Daoy (cell line): ENCODE data around the gene ATP13A4. TPM values are rescaled to one million over a fixed set of nuclear protein-coding genes. Genes with fewer than 3 reads are reported as not detected.
A peak's percentile ranks its signal among the peaks of the same experiment; 100 is the strongest.

Experiments
- DNase-seq: peaks from one replicate; pipeline ENCODE4 v3.0.0-alpha.2; 2015; ENCODE audit warnings: low read depth
- total RNA-seq: library from RNA; depleted of rRNA; stranded (reverse); fragments of >200 nt; shearing (Covaris generic); gene quantifications from 2 replicates; pipeline ENCODE4 v1.2.3, GENCODE V29; 2014; rRNA removed

Gene ATP13A4
- total RNA-seq, 1 experiment from 2014 or later, result not detected

GRCh38 chr3:193400304-193400703 lies 154.4 kb downstream of the ATP13A4 start:
- no peak for DNase-seq

- DNase-seq, result no peak
Observed at GRCh38 chr3:193396451-193397244, 158.0 kb downstream of the ATP13A4 start.

GRCh38 chr3:193391902-193392301 lies 162.8 kb downstream of the ATP13A4 start:
- peak; percentile 68 for DNase-seq

GRCh38 chr3:193389335-193389734 lies 165.4 kb downstream of the ATP13A4 start:
- no peak for DNase-seq

- DNase-seq, result no peak
Observed at GRCh38 chr3:193388361-193388760, 166.3 kb downstream of the ATP13A4 start.

GRCh38 chr3:193387596-193387995 lies 167.1 kb downstream of the ATP13A4 start:
- DNase-seq, result no peak

- no peak for DNase-seq
Observed at GRCh38 chr3:193378706-193379105, 176.0 kb downstream of the ATP13A4 start, which contains the start of gene ATP13A5. TSS of gene ATP13A5 (minus strand) at chr3:193378753. CDS start at chr3:193378725, 28 bp downstream.

- peak; percentile 23 for DNase-seq
Observed at GRCh38 chr3:193377591-193377990, 177.1 kb downstream of the ATP13A4 start.

GRCh38 chr3:193375614-193376013 lies 179.1 kb downstream of the ATP13A4 start:
- no peak for DNase-seq

GRCh38 chr3:193372783-193373182 lies 181.9 kb downstream of the ATP13A4 start:
- no peak for DNase-seq

GRCh38 chr3:193367868-193368267 lies 186.8 kb downstream of the ATP13A4 start:
- DNase-seq, result no peak

GRCh38 chr3:193357291-193357690 lies 197.4 kb downstream of the ATP13A4 start:
- DNase-seq, result no peak

GRCh38 chr3:193354423-193354822 lies 200.3 kb downstream of the ATP13A4 start:
- no peak for DNase-seq

Other genes with a start within 250 kb of the ATP13A4 start
- gene ATP13A5, start 176.1 kb downstream of the ATP13A4 start, total RNA-seq, result 0.30 TPM in 1 of 2 replicates, not detected in the other
- gene OPA1, start 38.3 kb upstream of the ATP13A4 start, total RNA-seq, result 94.2 and 118 TPM in 2 replicates